GM12892 (cell line): Measurements from ENCODE around the gene ID1.

Experiments
- POLR2A ChIP-seq: IDR thresholded peaks from 2 replicates; pipeline ENCODE4 v1.6.1; 2011; ENCODE audit warnings: low read depth, low read length, control low read depth
- POLR2AphosphoS5 ChIP-seq: IDR thresholded peaks from 2 replicates; pipeline ENCODE4 v1.6.1; 2011; ENCODE audit warnings: low read depth, low read length, control low read depth
- TAF1 ChIP-seq: IDR thresholded peaks from 2 replicates; pipeline ENCODE4 v1.6.1; 2011; ENCODE audit warnings: low read depth, mild to moderate bottlenecking, control low read depth, low read length, borderline replicate concordance

DNA sequence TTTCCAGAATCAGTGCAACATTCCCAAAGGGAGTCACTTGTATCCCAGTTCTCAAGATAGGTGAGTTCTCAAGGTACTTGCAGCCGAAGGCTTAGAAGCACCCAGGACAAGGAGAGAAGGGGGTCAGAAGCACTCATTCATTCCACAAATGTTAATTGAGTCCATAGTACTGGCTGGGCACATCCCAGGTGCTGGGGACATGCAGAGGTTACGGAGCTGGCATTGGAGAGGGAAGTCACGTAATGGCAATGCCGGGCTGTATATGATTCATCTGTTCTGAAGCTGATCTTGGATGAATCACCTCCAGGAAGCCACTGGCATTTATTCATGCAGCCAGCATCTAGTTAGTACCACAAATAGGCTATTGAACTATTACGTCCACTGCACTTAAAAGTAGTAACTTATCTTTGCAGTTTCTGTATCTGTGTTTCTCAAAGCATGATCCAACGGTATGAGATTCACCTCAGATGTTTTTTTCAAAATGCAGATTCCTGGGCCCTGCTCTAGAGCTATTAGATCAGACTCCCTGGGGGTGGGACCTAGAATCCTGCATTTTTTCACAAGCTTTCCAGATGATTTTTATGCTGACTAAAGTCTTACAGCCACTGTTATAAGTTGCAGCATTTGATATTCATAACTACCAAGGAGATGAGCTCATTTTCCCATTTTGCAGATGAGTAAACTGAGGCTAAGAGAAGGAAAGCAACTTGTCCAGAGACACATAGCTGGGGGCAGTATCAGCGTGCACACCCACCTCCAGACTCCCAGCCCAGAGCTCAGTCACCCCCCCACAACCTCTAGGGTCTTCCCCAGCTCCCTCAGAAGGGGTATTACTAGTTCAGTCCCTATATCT is 44.1 kb upstream of the ID1 start:
- TF ChIP-seq POLR2AphosphoS5 (no peak), POLR2A (no peak), TAF1 (no peak)
